WTC11 (cell line): ENCODE data around the gene TMBIM6. TPM values are rescaled to one million over a fixed set of nuclear protein-coding genes. Genes with fewer than 3 reads are reported as not detected.
"Not testable (repeated sequence)": the region's sequence is repeated elsewhere in the genome, so short reads cannot be mapped to it uniquely, and the experiment has no call there.

ENCODE experiments used
- ATAC-seq: fragments of 200-7000 bp; cut with Tn5 transposase; 2 replicates; pipeline ENCODE4 v1.10.0; 2021; ENCODE audit warnings: mild to moderate bottlenecking, moderate library complexity
- CTCF ChIA-PET: fragments of 300-600 bp; sonication (Branson Sonifier 250); formaldehyde crosslinking; loops from one replicate; lab custom pipeline; 2021; ENCODE audit warnings: antibody characterized with exemption; lab: Charles Lee
- POLR2A ChIA-PET: fragments of 350-600 bp; sonication (Branson Sonifier 250); formaldehyde crosslinking; loops from one replicate; lab custom pipeline; 2021; ENCODE audit warnings: antibody characterized with exemption; lab: Charles Lee
- DNase-seq: peaks from one replicate; pipeline ENCODE4 v3.0.0; 2021; ENCODE audit warnings: low spot score
- H3K27ac Mint-ChIP-seq: 2 replicates; pipeline ENCODE4 v1.8.0; 2021; ENCODE audit warnings: mixed read lengths
- H3K27me3 Mint-ChIP-seq: 2 replicates; pipeline ENCODE4 v1.8.0; 2021; ENCODE audit warnings: low read depth, mild to moderate bottlenecking, moderate library complexity, mixed read lengths
- H3K36me3 Mint-ChIP-seq: 2 replicates; pipeline ENCODE4 v1.8.0; 2021; ENCODE audit warnings: mixed read lengths
- H3K4me1 Mint-ChIP-seq: 2 replicates; pipeline ENCODE4 v1.8.0; 2022; ENCODE audit warnings: mixed read lengths
- H3K4me3 Mint-ChIP-seq: 2 replicates; pipeline ENCODE4 v1.8.0; 2021; ENCODE audit warnings: mild to moderate bottlenecking, moderate library complexity, mixed read lengths
- H3K9me3 Mint-ChIP-seq: 2 replicates; pipeline ENCODE4 v1.8.0; 2021; ENCODE audit warnings: mixed read lengths
- ELF4 ChIP-seq: sonication (generic); formaldehyde crosslinking; IDR thresholded peaks from 2 replicates; pipeline ENCODE4 v1.8.1; 2022; ENCODE audit warnings: low read depth, mild to moderate bottlenecking, moderate library complexity, missing genetic modification reagents
- ETV6 ChIP-seq: sonication (generic); formaldehyde crosslinking; IDR thresholded peaks from 2 replicates; pipeline ENCODE4 v1.8.1; 2022; ENCODE audit warnings: mild to moderate bottlenecking, missing genetic modification reagents
- NFATC4 ChIP-seq: fragments of 250-450 bp; sonication (Bioruptor Pico); IDR thresholded peaks from 2 replicates; pipeline ENCODE4 v1.9.0; 2021; ENCODE audit warnings: mild to moderate bottlenecking
- NFYB ChIP-seq: sonication (generic); formaldehyde crosslinking; conservative IDR thresholded peaks from 2 replicates; pipeline ENCODE4 v1.8.0; 2022; ENCODE audit warnings: low read depth, missing genetic modification reagents
- NR1H2 ChIP-seq: sonication (generic); formaldehyde crosslinking; IDR thresholded peaks from 2 replicates; pipeline ENCODE4 v1.9.0; 2021; ENCODE audit warnings: mild to moderate bottlenecking, moderate library complexity, missing genetic modification reagents
- ZNF396 ChIP-seq: fragments of 250-450 bp; sonication (Bioruptor Pico); IDR thresholded peaks from 2 replicates; pipeline ENCODE4 v1.8.0; 2021; ENCODE audit warnings: mild to moderate bottlenecking, moderate library complexity, borderline replicate concordance
- ZNF671 ChIP-seq: fragments of 250-450 bp; sonication (Bioruptor Pico); IDR thresholded peaks from 2 replicates; pipeline ENCODE4 v1.8.0; 2021; ENCODE audit warnings: mild to moderate bottlenecking
- total RNA-seq: library from RNA; stranded (reverse); gene quantifications from 3 replicates; pipeline ENCODE4 v1.2.3, GENCODE V29; 2021
- TF ChIP-seq, protein P1 (sequence below): sonication (generic); formaldehyde crosslinking; IDR thresholded peaks from 2 replicates; pipeline ENCODE4 v1.8.1; 2022; ENCODE audit warnings: missing genetic modification reagents, borderline replicate concordance
- TF ChIP-seq, protein P2 (sequence below): sonication (generic); formaldehyde crosslinking; IDR thresholded peaks from 2 replicates; pipeline ENCODE4 v1.8.0; 2022; ENCODE audit warnings: mild to moderate bottlenecking, missing genetic modification reagents
- TF ChIP-seq, protein P3 (sequence below): fragments of 250-450 bp; sonication (Bioruptor Pico); IDR thresholded peaks from 2 replicates; pipeline ENCODE4 v1.9.0; 2021; ENCODE audit warnings: mild to moderate bottlenecking, borderline replicate concordance
- TF ChIP-seq, protein P4 (sequence below): sonication (generic); formaldehyde crosslinking; IDR thresholded peaks from 2 replicates; pipeline ENCODE4 v1.8.1; 2023; ENCODE audit warnings: mild to moderate bottlenecking, moderate library complexity, missing genetic modification reagents
- TF ChIP-seq, protein P5 (sequence below): sonication (generic); formaldehyde crosslinking; IDR thresholded peaks from 2 replicates; pipeline ENCODE4 v1.8.0; 2023; ENCODE audit warnings: mild to moderate bottlenecking, missing genetic modification reagents
- TF ChIP-seq, protein P6 (sequence below): fragments of 250-450 bp; sonication (Bioruptor Pico); IDR thresholded peaks from 2 replicates; pipeline ENCODE4 v1.8.0; 2021; ENCODE audit warnings: mild to moderate bottlenecking

Gene TMBIM6
- total RNA-seq, 1 experiment from 2014 or later, result 402 TPM

DNA sequence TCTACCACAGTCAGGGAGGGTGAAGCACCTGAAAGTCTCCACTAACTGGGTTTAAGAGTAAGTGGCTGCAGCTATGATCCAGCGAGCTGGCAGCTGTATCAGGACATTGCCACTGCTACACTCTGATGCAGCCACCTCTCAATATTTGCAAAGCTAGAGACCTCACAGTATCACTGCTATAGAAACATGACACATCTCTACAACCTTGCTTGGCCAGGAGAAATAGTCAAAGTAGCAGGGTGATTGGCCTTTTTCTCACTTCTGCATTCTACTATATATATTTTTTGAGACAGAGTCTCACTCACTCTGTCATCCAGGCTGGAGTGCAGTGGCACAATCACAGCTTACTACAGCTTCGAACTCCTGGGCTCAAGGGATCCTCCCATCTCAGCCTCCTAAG, 24.8 kb upstream of the TMBIM6 start:
- no peaks in the 10 kb centered on the region for H3K4me1 Mint-ChIP-seq
- H3K27me3 Mint-ChIP-seq, result peaks cover 14% of the 10 kb centered on the region
- ATAC-seq (no peak), DNase-seq (no peak)
- H3K27ac Mint-ChIP-seq, result no peak overlapping the region
- H3K4me3 Mint-ChIP-seq, result no peak overlapping the region
- ChIA-PET POLR2A (interaction anchor here (0.7 kb wide), 1 partner anchor 112 kb away, joined by 3 read pairs; no protein-coding TSS in a partner anchor), CTCF (interaction anchor here (1.1 to 2.2 kb wide), 4 partner anchors 16 to 93 kb away, joined by 3 to 12 read pairs (median 8); partner anchors contain the start of genes PRPF40B and TMBIM6)
- no peaks in the 10 kb centered on the region for H3K36me3 Mint-ChIP-seq
- H3K9me3 Mint-ChIP-seq, result peaks cover 6% of the 10 kb centered on the region
- TF ChIP-seq, protein P1, sequence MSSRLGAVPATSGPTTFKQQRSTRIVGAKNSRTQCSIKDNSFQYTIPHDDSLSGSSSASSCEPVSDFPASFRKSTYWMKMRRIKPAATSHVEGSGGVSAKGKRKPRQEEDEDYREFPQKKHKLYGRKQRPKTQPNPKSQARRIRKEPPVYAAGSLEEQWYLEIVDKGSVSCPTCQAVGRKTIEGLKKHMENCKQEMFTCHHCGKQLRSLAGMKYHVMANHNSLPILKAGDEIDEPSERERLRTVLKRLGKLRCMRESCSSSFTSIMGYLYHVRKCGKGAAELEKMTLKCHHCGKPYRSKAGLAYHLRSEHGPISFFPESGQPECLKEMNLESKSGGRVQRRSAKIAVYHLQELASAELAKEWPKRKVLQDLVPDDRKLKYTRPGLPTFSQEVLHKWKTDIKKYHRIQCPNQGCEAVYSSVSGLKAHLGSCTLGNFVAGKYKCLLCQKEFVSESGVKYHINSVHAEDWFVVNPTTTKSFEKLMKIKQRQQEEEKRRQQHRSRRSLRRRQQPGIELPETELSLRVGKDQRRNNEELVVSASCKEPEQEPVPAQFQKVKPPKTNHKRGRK (CRISPR knock-in tag), result no peak
- TF ChIP-seq, protein P2, sequence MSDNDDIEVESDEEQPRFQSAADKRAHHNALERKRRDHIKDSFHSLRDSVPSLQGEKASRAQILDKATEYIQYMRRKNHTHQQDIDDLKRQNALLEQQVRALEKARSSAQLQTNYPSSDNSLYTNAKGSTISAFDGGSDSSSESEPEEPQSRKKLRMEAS (CRISPR knock-in tag), result no peak
- TF ChIP-seq, protein P3, sequence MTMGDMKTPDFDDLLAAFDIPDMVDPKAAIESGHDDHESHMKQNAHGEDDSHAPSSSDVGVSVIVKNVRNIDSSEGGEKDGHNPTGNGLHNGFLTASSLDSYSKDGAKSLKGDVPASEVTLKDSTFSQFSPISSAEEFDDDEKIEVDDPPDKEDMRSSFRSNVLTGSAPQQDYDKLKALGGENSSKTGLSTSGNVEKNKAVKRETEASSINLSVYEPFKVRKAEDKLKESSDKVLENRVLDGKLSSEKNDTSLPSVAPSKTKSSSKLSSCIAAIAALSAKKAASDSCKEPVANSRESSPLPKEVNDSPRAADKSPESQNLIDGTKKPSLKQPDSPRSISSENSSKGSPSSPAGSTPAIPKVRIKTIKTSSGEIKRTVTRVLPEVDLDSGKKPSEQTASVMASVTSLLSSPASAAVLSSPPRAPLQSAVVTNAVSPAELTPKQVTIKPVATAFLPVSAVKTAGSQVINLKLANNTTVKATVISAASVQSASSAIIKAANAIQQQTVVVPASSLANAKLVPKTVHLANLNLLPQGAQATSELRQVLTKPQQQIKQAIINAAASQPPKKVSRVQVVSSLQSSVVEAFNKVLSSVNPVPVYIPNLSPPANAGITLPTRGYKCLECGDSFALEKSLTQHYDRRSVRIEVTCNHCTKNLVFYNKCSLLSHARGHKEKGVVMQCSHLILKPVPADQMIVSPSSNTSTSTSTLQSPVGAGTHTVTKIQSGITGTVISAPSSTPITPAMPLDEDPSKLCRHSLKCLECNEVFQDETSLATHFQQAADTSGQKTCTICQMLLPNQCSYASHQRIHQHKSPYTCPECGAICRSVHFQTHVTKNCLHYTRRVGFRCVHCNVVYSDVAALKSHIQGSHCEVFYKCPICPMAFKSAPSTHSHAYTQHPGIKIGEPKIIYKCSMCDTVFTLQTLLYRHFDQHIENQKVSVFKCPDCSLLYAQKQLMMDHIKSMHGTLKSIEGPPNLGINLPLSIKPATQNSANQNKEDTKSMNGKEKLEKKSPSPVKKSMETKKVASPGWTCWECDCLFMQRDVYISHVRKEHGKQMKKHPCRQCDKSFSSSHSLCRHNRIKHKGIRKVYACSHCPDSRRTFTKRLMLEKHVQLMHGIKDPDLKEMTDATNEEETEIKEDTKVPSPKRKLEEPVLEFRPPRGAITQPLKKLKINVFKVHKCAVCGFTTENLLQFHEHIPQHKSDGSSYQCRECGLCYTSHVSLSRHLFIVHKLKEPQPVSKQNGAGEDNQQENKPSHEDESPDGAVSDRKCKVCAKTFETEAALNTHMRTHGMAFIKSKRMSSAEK, result no peak
- no peak for TF ChIP-seq ELF4 (CRISPR knock-in tag)
- TF ChIP-seq, protein P4, sequence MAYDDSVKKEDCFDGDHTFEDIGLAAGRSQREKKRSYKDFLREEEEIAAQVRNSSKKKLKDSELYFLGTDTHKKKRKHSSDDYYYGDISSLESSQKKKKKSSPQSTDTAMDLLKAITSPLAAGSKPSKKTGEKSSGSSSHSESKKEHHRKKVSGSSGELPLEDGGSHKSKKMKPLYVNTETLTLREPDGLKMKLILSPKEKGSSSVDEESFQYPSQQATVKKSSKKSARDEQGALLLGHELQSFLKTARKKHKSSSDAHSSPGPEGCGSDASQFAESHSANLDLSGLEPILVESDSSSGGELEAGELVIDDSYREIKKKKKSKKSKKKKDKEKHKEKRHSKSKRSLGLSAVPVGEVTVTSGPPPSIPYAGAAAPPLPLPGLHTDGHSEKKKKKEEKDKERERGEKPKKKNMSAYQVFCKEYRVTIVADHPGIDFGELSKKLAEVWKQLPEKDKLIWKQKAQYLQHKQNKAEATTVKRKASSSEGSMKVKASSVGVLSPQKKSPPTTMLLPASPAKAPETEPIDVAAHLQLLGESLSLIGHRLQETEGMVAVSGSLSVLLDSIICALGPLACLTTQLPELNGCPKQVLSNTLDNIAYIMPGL, result no peak
- TF ChIP-seq, protein P5, sequence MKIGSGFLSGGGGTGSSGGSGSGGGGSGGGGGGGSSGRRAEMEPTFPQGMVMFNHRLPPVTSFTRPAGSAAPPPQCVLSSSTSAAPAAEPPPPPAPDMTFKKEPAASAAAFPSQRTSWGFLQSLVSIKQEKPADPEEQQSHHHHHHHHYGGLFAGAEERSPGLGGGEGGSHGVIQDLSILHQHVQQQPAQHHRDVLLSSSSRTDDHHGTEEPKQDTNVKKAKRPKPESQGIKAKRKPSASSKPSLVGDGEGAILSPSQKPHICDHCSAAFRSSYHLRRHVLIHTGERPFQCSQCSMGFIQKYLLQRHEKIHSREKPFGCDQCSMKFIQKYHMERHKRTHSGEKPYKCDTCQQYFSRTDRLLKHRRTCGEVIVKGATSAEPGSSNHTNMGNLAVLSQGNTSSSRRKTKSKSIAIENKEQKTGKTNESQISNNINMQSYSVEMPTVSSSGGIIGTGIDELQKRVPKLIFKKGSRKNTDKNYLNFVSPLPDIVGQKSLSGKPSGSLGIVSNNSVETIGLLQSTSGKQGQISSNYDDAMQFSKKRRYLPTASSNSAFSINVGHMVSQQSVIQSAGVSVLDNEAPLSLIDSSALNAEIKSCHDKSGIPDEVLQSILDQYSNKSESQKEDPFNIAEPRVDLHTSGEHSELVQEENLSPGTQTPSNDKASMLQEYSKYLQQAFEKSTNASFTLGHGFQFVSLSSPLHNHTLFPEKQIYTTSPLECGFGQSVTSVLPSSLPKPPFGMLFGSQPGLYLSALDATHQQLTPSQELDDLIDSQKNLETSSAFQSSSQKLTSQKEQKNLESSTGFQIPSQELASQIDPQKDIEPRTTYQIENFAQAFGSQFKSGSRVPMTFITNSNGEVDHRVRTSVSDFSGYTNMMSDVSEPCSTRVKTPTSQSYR, result no peak
- no peak for TF ChIP-seq ZNF396 (CRISPR knock-in tag)
- no peak for TF ChIP-seq NFATC4

DNA sequence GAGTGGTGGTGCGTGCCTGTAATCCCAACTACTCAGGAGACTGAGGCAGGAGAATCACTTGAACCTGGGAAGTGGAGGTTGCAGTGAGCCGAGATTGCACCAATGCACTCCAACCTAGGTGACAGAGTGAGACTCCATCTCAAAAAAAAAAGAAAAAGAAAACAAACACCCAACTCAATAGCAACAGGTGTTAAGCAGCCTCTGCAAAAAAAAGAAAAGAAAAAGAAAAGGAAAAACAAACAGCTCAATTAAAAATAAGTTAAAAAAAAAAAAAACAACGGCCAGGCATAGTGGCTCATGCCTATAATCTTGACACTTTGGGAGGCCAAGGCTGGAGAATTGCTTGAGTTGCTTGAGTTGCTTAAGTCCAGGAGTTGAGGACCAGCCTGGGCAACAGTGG, 23.6 kb upstream of the TMBIM6 start:
- DNase-seq, ATAC-seq, H3K4me3 Mint-ChIP-seq, H3K4me1 Mint-ChIP-seq, H3K27ac Mint-ChIP-seq, H3K27me3 Mint-ChIP-seq, H3K36me3 Mint-ChIP-seq: not testable (repeated sequence)
- CTCF ChIA-PET, result interaction anchor here (0.6 to 1.9 kb wide), 4 partner anchors 24 to 201 kb away, joined by 3 to 8 read pairs (median 4); partner anchors contain the start of gene TMBIM6
- POLR2A ChIA-PET, result interaction anchor here (0.6 kb wide), 1 partner anchor 35 kb away, joined by 3 read pairs; no protein-coding TSS in a partner anchor
- peaks cover 11% of the 10 kb centered on the region for H3K9me3 Mint-ChIP-seq

DNA sequence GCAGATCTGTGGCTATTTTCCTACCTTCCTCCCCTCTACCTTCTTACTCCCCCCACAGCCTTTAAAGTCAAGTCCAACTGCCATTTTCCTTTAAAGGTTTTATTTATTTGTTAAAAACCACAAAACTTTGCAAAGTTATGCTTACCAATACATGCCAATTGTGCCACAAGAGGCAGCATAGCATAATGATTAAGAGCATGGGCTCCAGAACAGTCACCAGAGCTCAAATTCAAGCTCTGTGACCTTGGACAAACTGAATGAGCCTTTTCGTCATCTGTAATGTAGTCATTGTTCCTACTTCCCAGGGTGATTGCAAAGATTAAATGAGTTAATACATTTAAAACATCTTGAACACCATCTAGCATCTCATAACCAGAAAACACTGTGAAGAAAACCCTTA, 21.1 kb upstream of the TMBIM6 start:
- no peak for DNase-seq
- peaks cover 4% of the 10 kb centered on the region for H3K27me3 Mint-ChIP-seq
- CTCF ChIA-PET, result interaction anchor here (1.0 to 1.6 kb wide), 4 partner anchors 21 to 97 kb away, joined by 3 to 6 read pairs (median 4); partner anchors contain the start of genes PRPF40B and TMBIM6
- no peaks in the 10 kb centered on the region for H3K36me3 Mint-ChIP-seq
- TF ChIP-seq ZNF671 (CRISPR knock-in tag) (no peak), NFYB (CRISPR knock-in tag) (no peak), ETV6 (CRISPR knock-in tag) (no peak), NR1H2 (CRISPR knock-in tag) (no peak)
- TF ChIP-seq, protein P6, sequence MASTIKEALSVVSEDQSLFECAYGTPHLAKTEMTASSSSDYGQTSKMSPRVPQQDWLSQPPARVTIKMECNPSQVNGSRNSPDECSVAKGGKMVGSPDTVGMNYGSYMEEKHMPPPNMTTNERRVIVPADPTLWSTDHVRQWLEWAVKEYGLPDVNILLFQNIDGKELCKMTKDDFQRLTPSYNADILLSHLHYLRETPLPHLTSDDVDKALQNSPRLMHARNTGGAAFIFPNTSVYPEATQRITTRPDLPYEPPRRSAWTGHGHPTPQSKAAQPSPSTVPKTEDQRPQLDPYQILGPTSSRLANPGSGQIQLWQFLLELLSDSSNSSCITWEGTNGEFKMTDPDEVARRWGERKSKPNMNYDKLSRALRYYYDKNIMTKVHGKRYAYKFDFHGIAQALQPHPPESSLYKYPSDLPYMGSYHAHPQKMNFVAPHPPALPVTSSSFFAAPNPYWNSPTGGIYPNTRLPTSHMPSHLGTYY, result no peak
- H3K4me1 Mint-ChIP-seq, result no peaks in the 10 kb centered on the region
- no peak overlapping the region for H3K4me3 Mint-ChIP-seq
- H3K27ac Mint-ChIP-seq, result no peak overlapping the region
- ATAC-seq, result no peak
- POLR2A ChIA-PET, result no interaction called here
- H3K9me3 Mint-ChIP-seq, result peaks cover 8% of the 10 kb centered on the region; the same call in 1 of the 2 replicates

DNA sequence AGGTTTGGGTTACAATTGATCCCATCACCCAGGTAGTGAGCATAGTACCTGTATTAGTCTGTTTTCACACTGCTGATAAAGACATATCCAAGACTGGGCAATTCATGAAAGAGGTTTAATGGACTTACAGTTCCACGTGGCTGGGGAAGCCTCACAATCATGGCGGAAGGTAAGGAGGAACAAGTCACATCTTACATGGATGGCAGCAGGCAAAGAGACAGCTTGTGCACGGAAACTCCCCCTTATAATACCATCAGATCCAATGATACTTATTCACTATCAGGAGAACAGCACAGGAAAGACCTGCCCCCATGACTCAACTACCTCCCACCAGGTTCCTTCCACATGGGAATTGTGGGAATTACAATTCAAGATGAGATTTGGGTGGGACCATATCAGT, 20.0 kb upstream of the TMBIM6 start:
- H3K4me3 Mint-ChIP-seq, H3K27me3 Mint-ChIP-seq, CTCF ChIA-PET, H3K9me3 Mint-ChIP-seq, H3K27ac Mint-ChIP-seq, H3K36me3 Mint-ChIP-seq, ATAC-seq, POLR2A ChIA-PET, DNase-seq, H3K4me1 Mint-ChIP-seq: not testable (repeated sequence)
